GM12878 (cell line): ENCODE measurements around the gene ALPP.

Experiments used
- ATF2 ChIP-seq: IDR thresholded peaks from 2 replicates; pipeline ENCODE4 v1.6.1; 2012; ENCODE audit warnings: low read length, inconsistent platforms
- ATF3 ChIP-seq: IDR thresholded peaks from 2 replicates; pipeline ENCODE4 v1.6.1; 2011; ENCODE audit warnings: low read depth, mild to moderate bottlenecking, low read length, moderate library complexity, borderline replicate concordance; ENCODE audit errors: extremely low read depth
- CTCF ChIP-seq, 3 experiments: IDR thresholded peaks in 2 of 3; conservative IDR thresholded peaks in 1 of 3; 2 replicates each; pipeline ENCODE4 v1.5.1; 2011; ENCODE audit warnings: low read depth in 3 of 3, low read length in 3 of 3, mild to moderate bottlenecking in 3 of 3, control low read depth in 2 of 3, moderate library complexity in 2 of 3, inconsistent platforms in 1 of 3, mixed read lengths in 1 of 3; ENCODE audit not compliant: control insufficient read depth in 2 of 3, insufficient read depth in 1 of 3; ENCODE audit errors: extremely low read depth in 1 of 3
- ELK1 ChIP-seq: IDR thresholded peaks from 2 replicates; pipeline ENCODE4 v1.6.1; 2012; ENCODE audit warnings: low read depth, low read length, improper control_type of control experiment
- EP300 ChIP-seq, 2 experiments: fragments of 150-350 bp in 1 of 2; IDR thresholded peaks; 2 replicates each; pipeline ENCODE4 v1.6.1; 2011 to 2012; ENCODE audit warnings: low read depth in 2 of 2, low read length in 2 of 2, borderline replicate concordance in 1 of 2, improper control_type of control experiment in 1 of 2, inconsistent platforms in 1 of 2; ENCODE audit not compliant: control insufficient read depth in 1 of 2
- EZH2 ChIP-seq: IDR thresholded peaks from 2 replicates; pipeline ENCODE4 v1.6.1; 2012; ENCODE audit warnings: low read depth, mild to moderate bottlenecking, control low read depth, inconsistent platforms, low read length, borderline replicate concordance; ENCODE audit not compliant: control insufficient read depth
- HDAC2 ChIP-seq: fragments of 200-600 bp; sonication (generic); IDR thresholded peaks from 2 replicates; pipeline ENCODE4 v1.6.1; 2017
- JUND ChIP-seq: IDR thresholded peaks from 2 replicates; pipeline ENCODE4 v1.6.1; 2012; ENCODE audit warnings: low read depth, mild to moderate bottlenecking, low read length, improper control_type of control experiment, moderate library complexity
- MEF2A ChIP-seq: IDR thresholded peaks from 2 replicates; pipeline ENCODE4 v1.6.1; 2011; ENCODE audit warnings: low read depth, mild to moderate bottlenecking, low read length, moderate library complexity; ENCODE audit not compliant: insufficient read depth
- MTA2 ChIP-seq: fragments of 450-650 bp; IDR thresholded peaks from 2 replicates; pipeline ENCODE4 v1.6.1; 2016; ENCODE audit warnings: low read depth, mild to moderate bottlenecking, moderate library complexity
- MXI1 ChIP-seq: fragments of 150-350 bp; IDR thresholded peaks from 2 replicates; pipeline ENCODE4 v1.6.1; 2011; ENCODE audit warnings: low read depth, mild to moderate bottlenecking, inconsistent platforms, low read length, improper control_type of control experiment
- POLR2A ChIP-seq: IDR thresholded peaks from 2 replicates; pipeline ENCODE4 v1.6.1; 2011; ENCODE audit warnings: low read depth, mild to moderate bottlenecking, low read length
- RAD51 ChIP-seq: fragments of 450-650 bp; IDR thresholded peaks from 2 replicates; pipeline ENCODE4 v1.6.1; 2016; ENCODE audit warnings: moderate library complexity, mild to moderate bottlenecking, inconsistent platforms
- RCOR1 ChIP-seq: conservative IDR thresholded peaks from 2 replicates; pipeline ENCODE4 v1.6.1; 2012; ENCODE audit warnings: low read depth, low read length, improper control_type of control experiment

- TF ChIP-seq ATF2 (no peak), CTCF (IDR thresholded peaks at IDR 0.05 in 2 of 3, conservative IDR thresholded peaks at IDR 0.05 in 1 of 3; ENCODE audit: control insufficient read depth in 2 of 3, extremely low read depth in 1 of 3, insufficient read depth in 1 of 3, low read depth in 3 of 3, low read length in 3 of 3) (no peak), RCOR1 (no peak), ELK1 (no peak), EP300 (IDR thresholded peaks at IDR 0.05; ENCODE audit: borderline replicate concordance in 1 of 2, control insufficient read depth in 1 of 2, low read depth in 2 of 2, low read length in 2 of 2) (no peak), MXI1 (no peak), POLR2A (no peak), EZH2 (no peak), RAD51 (no peak), MEF2A (no peak), MTA2 (no peak), JUND (no peak), ATF3 (no peak), HDAC2 (no peak)
Observed at GRCh38 chr2:232350804-232351685, 27.5 kb upstream of the ALPP start.
